22Rv1 (cell line): ENCODE measurements around the gene PCAT6.

Experiments
- CTCF ChIP-seq: fragments of 450-650 bp; IDR thresholded peaks from 2 replicates; pipeline ENCODE4 v1.5.1; 2017; ENCODE audit warnings: mild to moderate bottlenecking
- ZFX ChIP-seq: fragments of 450-650 bp; IDR thresholded peaks from 2 replicates; pipeline ENCODE4 v1.6.1; 2017; ENCODE audit warnings: antibody characterized with exemption, borderline replicate concordance

GRCh38 chr1:202807451-202807925 lies 3.3 kb upstream of the PCAT6 start:
- TF ChIP-seq CTCF, result no peak
- TF ChIP-seq ZFX, result no peak
